Suprapubic skin (tissue), 3 donors: ENCODE data around the gene ZFP1.

Source experiments
- CTCF ChIP-seq, 2 donors: fragments of 200-600 bp in 1 of 2; fragments of 450-650 bp in 1 of 2; sonication (generic) in 1 of 2; IDR thresholded peaks; one replicate each; pipeline ENCODE4 v1.5.1; 2016 to 2019; ENCODE audit warnings: antibody characterized with exemption in 2 of 2, mild to moderate bottlenecking in 1 of 2, moderate library complexity in 1 of 2
- POLR2A ChIP-seq, 2 donors: fragments of 450-650 bp; IDR thresholded peaks; one replicate each; pipeline ENCODE4 v1.6.1; 2017; ENCODE audit warnings: antibody characterized with exemption in 2 of 2, mild to moderate bottlenecking in 2 of 2, moderate library complexity in 2 of 2

DNA sequence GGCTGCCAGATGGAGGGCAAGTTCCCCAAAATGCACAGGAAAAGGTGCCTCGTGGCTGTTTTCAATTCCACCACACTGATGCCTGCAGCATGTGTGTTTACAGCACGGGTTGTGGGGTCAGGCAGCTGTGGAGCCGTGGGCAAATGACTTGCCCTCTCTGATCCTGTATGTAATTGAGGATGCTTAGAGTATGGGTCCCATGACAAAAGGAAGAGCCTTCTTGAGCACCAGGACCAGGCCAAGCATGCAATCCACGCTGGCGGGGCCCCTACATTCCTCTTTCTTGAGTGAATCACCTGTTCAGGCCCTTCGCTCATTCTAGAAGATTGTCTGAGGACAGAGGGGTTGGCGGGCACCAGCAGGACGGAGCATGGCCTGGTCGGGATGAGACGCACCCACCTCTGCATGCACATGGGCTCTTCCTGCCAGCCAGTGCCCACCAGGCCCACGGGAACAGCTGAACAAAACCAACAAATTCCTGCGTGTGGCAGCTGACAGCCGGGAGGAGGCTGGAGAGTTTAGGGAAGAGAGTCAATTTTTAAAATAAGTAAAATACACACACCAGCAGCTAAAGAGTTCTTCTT lies 60.0 kb downstream of the ZFP1 start:
- TF ChIP-seq POLR2A (IDR thresholded peaks at IDR 0.05), result no peak
- no peak for TF ChIP-seq CTCF (IDR thresholded peaks at IDR 0.05)
